ENCODE data around the gene LRRC10. TPM values are rescaled to one million over a fixed set of nuclear protein-coding genes. Genes with fewer than 3 reads are reported as not detected.

Gene LRRC10
- polyA plus RNA-seq, 1 donor from 2014 or later = not detected

DNA sequence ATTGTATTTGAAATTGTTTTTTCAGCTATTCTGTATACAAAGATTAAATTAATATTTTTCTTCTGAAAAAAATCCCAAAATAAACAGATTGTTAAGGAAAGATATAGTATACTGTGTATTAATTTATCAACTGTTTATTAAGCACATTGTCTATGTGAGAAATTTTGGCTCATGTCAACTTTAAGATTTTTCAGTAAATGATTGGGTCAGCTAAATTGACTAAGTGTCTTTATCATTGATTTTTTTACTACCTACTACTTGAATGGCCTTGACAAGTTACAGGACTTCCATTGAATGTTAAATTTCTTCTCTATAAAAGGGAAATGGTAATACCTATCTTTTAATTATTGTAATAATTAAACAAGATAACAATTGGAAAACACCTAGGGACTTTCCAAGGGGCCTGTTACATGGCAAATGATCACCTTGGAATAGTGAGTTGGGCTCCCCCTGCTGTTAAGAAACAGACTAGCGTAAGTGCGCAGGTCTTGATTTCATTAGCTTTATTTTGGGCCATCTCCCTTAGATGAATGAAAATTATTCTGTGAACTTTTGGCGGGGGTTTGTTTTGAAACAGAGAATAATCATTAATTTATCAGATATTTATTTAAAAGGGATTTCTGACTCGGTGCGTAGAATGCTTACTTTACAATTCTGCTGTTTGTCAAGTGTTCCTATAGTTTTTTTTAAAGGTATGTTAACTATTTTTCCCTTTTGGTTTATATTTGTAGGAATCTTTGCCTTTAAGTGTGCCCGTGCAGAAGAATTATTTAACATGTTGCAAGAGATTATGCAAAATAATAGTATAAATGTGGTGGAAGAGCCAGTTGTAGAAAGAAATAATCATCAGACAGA lies 39.9 kb downstream of the LRRC10 start:
- no peaks in the 10 kb centered on the region for H3K9me2 ChIP-seq (ENCODE audit: insufficient read depth, low read length)
- TF ChIP-seq EP300 (conservative IDR thresholded peaks at IDR 0.05; ENCODE audit: poor library complexity, severe bottlenecking) (no peak), RAD21 (conservative IDR thresholded peaks at IDR 0.05) (peak; percentile 77), EZH2 (IDR thresholded peaks at IDR 0.05; ENCODE audit: borderline replicate concordance, insufficient read depth, low read length, poor library complexity, severe bottlenecking) (no peak), TAF1 (IDR thresholded peaks at IDR 0.05; ENCODE audit: low read depth) (no peak), MXI1 (conservative IDR thresholded peaks at IDR 0.05; ENCODE audit: poor library complexity, severe bottlenecking) (no peak), SMC3 (conservative IDR thresholded peaks at IDR 0.05; ENCODE audit: poor library complexity) (peak; percentile 90), POLR2AphosphoS5 (IDR thresholded peaks at IDR 0.05) (no peak)
- TF ChIP-seq, protein P1, sequence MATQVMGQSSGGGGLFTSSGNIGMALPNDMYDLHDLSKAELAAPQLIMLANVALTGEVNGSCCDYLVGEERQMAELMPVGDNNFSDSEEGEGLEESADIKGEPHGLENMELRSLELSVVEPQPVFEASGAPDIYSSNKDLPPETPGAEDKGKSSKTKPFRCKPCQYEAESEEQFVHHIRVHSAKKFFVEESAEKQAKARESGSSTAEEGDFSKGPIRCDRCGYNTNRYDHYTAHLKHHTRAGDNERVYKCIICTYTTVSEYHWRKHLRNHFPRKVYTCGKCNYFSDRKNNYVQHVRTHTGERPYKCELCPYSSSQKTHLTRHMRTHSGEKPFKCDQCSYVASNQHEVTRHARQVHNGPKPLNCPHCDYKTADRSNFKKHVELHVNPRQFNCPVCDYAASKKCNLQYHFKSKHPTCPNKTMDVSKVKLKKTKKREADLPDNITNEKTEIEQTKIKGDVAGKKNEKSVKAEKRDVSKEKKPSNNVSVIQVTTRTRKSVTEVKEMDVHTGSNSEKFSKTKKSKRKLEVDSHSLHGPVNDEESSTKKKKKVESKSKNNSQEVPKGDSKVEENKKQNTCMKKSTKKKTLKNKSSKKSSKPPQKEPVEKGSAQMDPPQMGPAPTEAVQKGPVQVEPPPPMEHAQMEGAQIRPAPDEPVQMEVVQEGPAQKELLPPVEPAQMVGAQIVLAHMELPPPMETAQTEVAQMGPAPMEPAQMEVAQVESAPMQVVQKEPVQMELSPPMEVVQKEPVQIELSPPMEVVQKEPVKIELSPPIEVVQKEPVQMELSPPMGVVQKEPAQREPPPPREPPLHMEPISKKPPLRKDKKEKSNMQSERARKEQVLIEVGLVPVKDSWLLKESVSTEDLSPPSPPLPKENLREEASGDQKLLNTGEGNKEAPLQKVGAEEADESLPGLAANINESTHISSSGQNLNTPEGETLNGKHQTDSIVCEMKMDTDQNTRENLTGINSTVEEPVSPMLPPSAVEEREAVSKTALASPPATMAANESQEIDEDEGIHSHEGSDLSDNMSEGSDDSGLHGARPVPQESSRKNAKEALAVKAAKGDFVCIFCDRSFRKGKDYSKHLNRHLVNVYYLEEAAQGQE (IDR thresholded peaks at IDR 0.05; ENCODE audit: borderline replicate concordance) = no peak
- TF ChIP-seq, protein P2, sequence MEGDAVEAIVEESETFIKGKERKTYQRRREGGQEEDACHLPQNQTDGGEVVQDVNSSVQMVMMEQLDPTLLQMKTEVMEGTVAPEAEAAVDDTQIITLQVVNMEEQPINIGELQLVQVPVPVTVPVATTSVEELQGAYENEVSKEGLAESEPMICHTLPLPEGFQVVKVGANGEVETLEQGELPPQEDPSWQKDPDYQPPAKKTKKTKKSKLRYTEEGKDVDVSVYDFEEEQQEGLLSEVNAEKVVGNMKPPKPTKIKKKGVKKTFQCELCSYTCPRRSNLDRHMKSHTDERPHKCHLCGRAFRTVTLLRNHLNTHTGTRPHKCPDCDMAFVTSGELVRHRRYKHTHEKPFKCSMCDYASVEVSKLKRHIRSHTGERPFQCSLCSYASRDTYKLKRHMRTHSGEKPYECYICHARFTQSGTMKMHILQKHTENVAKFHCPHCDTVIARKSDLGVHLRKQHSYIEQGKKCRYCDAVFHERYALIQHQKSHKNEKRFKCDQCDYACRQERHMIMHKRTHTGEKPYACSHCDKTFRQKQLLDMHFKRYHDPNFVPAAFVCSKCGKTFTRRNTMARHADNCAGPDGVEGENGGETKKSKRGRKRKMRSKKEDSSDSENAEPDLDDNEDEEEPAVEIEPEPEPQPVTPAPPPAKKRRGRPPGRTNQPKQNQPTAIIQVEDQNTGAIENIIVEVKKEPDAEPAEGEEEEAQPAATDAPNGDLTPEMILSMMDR (IDR thresholded peaks at IDR 0.05; ENCODE audit: poor library complexity, severe bottlenecking) = peak; percentile 78
- H3K9me3 ChIP-seq (ENCODE audit: low read length) = no peaks in the 10 kb centered on the region
- peaks cover 6% of the 10 kb centered on the region for H3K36me3 ChIP-seq (ENCODE audit: insufficient read depth, low read length)
- H3K27ac ChIP-seq (ENCODE audit: low read length) = no peak overlapping the region
- H4K20me1 ChIP-seq (ENCODE audit: insufficient read depth) = no peaks in the 10 kb centered on the region
- H3F3A ChIP-seq (ENCODE audit: insufficient read depth, low read length, poor library complexity, severe bottlenecking) = no peaks in the 10 kb centered on the region
- no peaks in the 10 kb centered on the region for H3K27me3 ChIP-seq (ENCODE audit: insufficient read depth, low read depth, low read length)
- no peak overlapping the region for H3K4me2 ChIP-seq (ENCODE audit: low read length)
- no peak overlapping the region for H3K4me3 ChIP-seq (ENCODE audit: low read length)
- H3K79me2 ChIP-seq (replicated peaks; ENCODE audit: insufficient read depth, low read length) = no peaks in the 10 kb centered on the region
- H3K9ac ChIP-seq (ENCODE audit: low read length) = no peak overlapping the region
- no peak overlapping the region for H2AFZ ChIP-seq (ENCODE audit: low read depth, low read length)

DNA sequence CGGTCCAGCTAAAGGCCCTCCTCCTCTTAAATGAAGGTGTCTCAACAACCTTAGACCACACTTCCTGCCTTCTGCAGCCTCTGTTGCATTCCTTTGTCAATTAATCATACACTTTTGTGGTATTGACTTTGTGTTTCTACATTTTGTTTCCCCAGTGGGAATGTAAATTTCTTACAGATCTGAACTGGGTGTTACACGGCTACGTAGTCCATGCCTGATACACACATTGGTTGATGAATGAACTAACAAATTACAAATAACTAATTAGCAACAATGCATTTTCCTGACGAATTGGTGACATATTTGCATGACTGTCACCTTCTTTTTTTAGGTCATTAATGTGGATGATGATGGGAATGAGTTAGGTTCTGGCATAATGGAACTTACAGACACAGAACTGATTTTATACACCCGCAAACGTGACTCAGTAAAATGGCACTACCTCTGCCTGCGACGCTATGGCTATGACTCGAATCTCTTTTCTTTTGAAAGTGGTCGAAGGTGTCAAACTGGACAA lies 40.6 kb downstream of the LRRC10 start:
- H3K9ac ChIP-seq (ENCODE audit: low read length) = no peak overlapping the region
- TF ChIP-seq EP300 (conservative IDR thresholded peaks at IDR 0.05; ENCODE audit: poor library complexity, severe bottlenecking) (no peak), POLR2AphosphoS5 (IDR thresholded peaks at IDR 0.05) (no peak), RAD21 (conservative IDR thresholded peaks at IDR 0.05) (no peak), SMC3 (conservative IDR thresholded peaks at IDR 0.05; ENCODE audit: poor library complexity) (no peak), MXI1 (conservative IDR thresholded peaks at IDR 0.05; ENCODE audit: poor library complexity, severe bottlenecking) (no peak), TAF1 (IDR thresholded peaks at IDR 0.05; ENCODE audit: low read depth) (no peak), EZH2 (IDR thresholded peaks at IDR 0.05; ENCODE audit: borderline replicate concordance, insufficient read depth, low read length, poor library complexity, severe bottlenecking) (no peak)
- TF ChIP-seq, protein P2 (IDR thresholded peaks at IDR 0.05; ENCODE audit: poor library complexity, severe bottlenecking) = no peak
- TF ChIP-seq, protein P1 (IDR thresholded peaks at IDR 0.05; ENCODE audit: borderline replicate concordance) = no peak
- H3K4me2 ChIP-seq (ENCODE audit: low read length) = no peak overlapping the region

More for the DNA sequence above, 40.6 kb downstream of the LRRC10 start:
- Histone ChIP-seq H3K27ac (ENCODE audit: low read length) (no peak overlapping the region), H3K9me3 (ENCODE audit: low read length) (no peaks in the 10 kb centered on the region), H3K4me3 (ENCODE audit: low read length) (no peak overlapping the region), H3K9me2 (ENCODE audit: insufficient read depth, low read length) (no peaks in the 10 kb centered on the region), H4K20me1 (ENCODE audit: insufficient read depth) (no peaks in the 10 kb centered on the region), H2AFZ (ENCODE audit: low read depth, low read length) (no peak overlapping the region), H3K36me3 (ENCODE audit: insufficient read depth, low read length) (peaks cover 7% of the 10 kb centered on the region), H3K79me2 (replicated peaks; ENCODE audit: insufficient read depth, low read length) (no peaks in the 10 kb centered on the region), H3F3A (ENCODE audit: insufficient read depth, low read length, poor library complexity, severe bottlenecking) (no peaks in the 10 kb centered on the region), H3K27me3 (ENCODE audit: insufficient read depth, low read depth, low read length) (no peaks in the 10 kb centered on the region)
